Erythroblast (primary cell): ENCODE results near the gene ASH1L.
A peak's percentile ranks its signal among the peaks of the same experiment; 100 is the strongest.

Source experiments
- DNase-seq, 2 experiments: peaks; one replicate each; lab custom pipeline; 2025; lab: John Stamatoyannopoulos, UW
- GATA1 ChIP-seq: IDR thresholded peaks from 2 replicates; pipeline ENCODE4 v1.6.1; 2011; ENCODE audit warnings: low read depth, mild to moderate bottlenecking, control low read depth, low read length, moderate library complexity
- POLR2A ChIP-seq: IDR thresholded peaks from 2 replicates; pipeline ENCODE4 v1.6.1; 2011; ENCODE audit warnings: mild to moderate bottlenecking, low read length

Gene ASH1L

GRCh38 chr1:155485945-155486344, 76.7 kb downstream of the ASH1L start:
- TF ChIP-seq GATA1 (no peak), POLR2A (no peak)

DNA sequence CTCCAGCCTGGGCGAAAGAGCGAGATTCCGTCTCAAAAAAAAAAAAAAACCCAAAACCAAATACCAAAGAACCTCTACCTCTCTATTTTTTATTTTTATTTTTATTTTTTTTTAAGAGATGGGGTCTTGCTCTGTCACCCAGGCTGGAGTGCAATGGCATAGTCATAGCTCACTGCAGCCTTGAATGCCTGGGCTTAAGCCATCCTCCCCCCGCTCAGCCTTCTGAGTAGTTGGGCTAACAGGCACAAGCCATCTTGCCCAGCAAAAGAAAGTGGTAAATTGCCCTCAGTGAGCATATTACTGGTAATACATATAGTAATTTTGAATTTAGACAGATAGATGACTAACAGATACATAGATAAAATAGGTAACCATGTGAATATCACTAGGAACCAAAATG, 77.4 kb downstream of the ASH1L start:
- no peak for TF ChIP-seq POLR2A
- TF ChIP-seq GATA1, result no peak
- DNase-seq, result no peak

More at GRCh38 chr1:155485945-155486344, 76.7 kb downstream of the ASH1L start:
- DNase-seq, result no peak

DNA sequence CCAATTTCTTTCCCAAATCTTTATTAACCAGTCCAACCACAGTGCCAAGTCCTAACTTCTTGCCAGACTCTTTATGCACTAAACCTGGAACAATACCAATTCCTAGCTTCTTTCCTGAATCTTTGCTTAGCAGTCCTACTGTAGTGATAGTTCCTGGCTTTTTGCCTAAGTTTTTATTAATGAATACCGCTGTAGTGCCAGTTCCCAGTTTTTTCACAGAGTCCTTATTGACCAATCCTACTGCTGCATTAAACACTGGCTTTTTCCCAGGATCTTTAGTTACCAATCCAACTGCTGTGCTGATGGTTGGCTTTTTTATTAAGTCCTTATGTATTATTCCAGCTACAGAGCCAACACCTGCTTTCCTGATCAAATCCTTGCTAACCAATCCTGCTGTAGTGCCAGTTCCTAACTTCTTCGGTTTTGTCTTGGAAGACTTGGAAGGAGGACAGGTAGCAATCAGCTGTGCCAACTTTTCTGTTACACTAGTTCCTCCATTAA, 80.8 kb downstream of the ASH1L start:
- TF ChIP-seq GATA1 (no peak), POLR2A (no peak)
- DNase-seq, result no peak

DNA sequence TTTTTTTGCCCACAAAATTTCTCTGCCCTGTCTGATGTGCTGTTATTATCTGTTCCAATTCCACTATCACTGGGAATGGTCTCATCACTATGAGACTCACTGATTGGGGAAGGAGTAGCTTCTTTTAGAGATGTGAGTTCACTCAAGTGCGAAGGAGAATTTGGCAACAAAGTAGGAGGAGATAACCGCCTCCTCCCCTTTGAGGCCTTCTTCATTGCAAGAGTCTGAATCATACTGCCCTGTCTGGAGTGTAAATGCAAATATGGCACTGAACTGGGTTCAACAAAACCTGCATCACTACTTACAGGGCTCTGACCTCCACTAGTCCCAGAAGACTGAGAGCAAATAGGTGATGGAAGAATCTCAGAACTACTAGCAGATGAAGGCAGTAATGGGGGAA, 83.4 kb downstream of the ASH1L start:
- DNase-seq, result peak in 1 of 2 experiments; percentile 18
- TF ChIP-seq POLR2A (no peak), GATA1 (no peak)

GRCh38 chr1:155478270-155478852, 84.2 kb downstream of the ASH1L start:
- TF ChIP-seq POLR2A (no peak), GATA1 (no peak)
- no peak for DNase-seq

DNA sequence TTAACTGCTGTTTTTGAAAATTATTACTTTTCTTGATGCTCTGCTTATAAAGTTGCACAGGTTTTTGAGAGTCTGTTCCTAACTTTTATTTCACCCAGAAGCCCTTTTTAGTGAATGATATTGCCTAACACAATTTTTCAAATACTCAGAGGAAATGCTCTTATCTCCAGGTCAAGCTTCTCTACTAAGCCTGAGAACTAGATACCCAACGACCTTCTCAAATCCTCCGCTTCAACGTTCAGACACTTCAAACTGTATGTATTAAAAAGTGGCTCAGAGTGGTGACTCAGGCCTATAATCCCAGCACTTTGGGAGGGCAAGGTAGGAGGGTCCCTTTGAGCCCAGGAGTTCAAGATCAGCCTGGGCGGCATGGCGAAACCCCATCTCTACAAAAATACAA, 88.5 kb downstream of the ASH1L start:
- TF ChIP-seq POLR2A (no peak), GATA1 (no peak)
- DNase-seq, result peak in 1 of 2 experiments; percentile 41

- no peak for DNase-seq
- TF ChIP-seq GATA1, result no peak
Measured at GRCh38 chr1:155473151-155473821, 89.3 kb downstream of the ASH1L start.

DNA sequence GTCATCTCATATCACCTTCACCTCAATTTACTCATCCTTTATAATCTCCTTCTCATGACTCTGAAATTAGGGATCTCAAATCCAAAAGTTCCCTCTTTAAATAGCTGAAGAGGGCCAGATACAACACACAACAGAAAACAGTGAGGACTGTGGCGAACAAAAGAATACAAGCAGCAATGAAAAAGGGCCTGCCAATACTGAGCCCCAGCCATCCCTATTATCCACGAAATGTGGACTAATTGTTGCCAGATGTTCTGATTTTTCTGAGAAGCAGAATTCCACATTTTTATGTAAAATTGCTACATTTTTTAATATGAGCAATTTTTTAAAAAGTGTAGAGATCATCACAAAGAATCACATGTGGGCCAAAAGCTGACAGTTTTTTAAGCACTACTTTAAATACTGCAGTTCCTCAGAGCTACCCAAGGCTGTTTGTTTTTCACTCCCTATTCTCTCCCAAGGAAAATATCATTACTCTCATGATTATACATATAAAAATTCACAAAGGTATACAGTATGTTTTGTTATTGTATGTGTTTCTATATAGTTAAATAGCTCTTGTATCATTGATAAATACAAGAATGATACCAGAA, 90.0 kb downstream of the ASH1L start:
- no peak for DNase-seq
- no peak for TF ChIP-seq POLR2A
- no peak for TF ChIP-seq GATA1

DNA sequence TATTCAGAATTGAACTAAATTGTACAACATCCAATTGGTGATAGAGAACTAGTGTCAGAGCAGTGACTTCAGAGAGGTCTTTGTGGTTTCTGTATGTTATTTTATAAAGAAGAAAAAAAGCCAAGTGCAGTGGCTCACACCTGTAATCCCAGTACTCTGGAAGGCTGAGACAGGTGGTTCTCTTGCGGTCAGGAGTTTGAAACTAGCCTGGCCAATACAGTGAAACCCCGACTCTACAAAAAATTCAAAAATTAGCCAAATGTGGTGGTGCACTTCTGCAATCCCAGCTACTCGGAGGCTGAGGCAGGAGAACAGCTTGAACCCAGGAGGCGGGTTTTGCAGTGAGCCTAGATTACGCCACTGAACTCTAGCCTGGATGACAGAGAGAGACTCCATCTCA, 90.7 kb downstream of the ASH1L start:
- no peak for DNase-seq
- TF ChIP-seq POLR2A, result no peak
- TF ChIP-seq GATA1, result no peak

- TF ChIP-seq POLR2A (no peak), GATA1 (no peak)
Measured at GRCh38 chr1:155471026-155471425, 91.6 kb downstream of the ASH1L start.

GRCh38 chr1:155466996-155467395, 95.6 kb downstream of the ASH1L start:
- no peak for TF ChIP-seq GATA1
- TF ChIP-seq POLR2A, result no peak
- DNase-seq, result no peak

More at GRCh38 chr1:155471026-155471425, 91.6 kb downstream of the ASH1L start:
- DNase-seq, result no peak

GRCh38 chr1:155466617-155466972, 96.0 kb downstream of the ASH1L start:
- DNase-seq, result no peak
- TF ChIP-seq POLR2A (no peak), GATA1 (no peak)

DNA sequence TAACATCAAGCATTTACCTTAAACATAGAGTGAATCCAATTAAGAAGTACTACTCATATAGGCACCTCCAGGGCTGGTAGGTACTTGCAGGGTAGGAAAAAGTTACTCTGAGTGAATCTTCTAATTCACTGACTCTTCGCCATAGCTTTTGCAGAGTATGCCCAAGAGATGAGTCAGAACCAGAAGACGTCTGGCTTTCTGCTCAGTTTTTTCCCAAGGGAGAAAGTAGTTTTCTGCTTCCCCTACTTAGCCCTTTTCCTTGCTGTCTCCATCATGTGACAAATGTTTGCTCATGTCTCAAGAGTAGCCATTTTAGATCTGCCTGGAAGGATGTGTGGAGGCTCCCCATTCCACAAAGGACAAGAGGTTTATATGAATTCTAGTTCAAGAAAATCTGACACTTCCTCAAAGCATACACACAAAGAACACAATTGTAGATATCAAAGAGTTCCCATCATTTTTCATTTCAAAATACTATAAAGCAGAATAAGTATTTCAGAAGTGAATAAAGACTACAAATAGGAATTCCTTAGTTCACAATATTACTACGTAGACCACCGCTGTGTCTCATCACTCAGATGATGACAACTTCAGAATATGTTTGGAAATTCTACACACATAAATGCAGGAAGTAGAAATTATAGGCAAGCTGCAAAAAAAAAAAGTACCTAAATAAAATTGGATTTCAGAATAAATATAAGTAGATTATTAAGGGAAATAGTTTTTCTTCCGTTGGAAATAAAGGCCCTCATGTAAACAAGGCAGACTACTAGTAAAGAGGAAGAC, 98.5 kb downstream of the ASH1L start:
- DNase-seq, result no peak
- TF ChIP-seq GATA1 (no peak), POLR2A (no peak)

DNA sequence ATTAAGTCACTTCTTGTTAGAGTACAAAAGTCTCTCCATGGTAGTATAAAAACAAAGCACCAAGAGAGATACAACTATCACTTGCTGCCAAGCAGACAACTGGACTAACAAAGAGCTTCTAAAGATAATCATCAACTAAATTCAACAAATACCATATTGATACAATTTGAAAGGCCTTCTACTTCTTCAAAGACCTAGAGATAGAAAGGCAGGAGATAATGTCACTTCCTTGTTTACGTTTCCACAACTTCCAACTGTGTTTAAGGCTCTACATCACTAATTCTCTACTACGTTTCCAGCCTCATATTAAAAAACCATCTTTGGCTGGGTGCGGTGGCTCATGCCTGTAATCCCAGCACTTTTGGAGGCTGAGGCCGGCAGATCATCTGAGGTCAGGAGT, 104.5 kb downstream of the ASH1L start:
- TF ChIP-seq POLR2A, result no peak
- DNase-seq, result no peak
